HK-2 (cell line): ENCODE measurements around the gene CNN2.

Source experiments
- DNase-seq: peaks from one replicate; pipeline ENCODE4 v3.0.0-alpha.2; 2018; ENCODE audit not compliant: unreplicated experiment

CNN2 gene

DNA sequence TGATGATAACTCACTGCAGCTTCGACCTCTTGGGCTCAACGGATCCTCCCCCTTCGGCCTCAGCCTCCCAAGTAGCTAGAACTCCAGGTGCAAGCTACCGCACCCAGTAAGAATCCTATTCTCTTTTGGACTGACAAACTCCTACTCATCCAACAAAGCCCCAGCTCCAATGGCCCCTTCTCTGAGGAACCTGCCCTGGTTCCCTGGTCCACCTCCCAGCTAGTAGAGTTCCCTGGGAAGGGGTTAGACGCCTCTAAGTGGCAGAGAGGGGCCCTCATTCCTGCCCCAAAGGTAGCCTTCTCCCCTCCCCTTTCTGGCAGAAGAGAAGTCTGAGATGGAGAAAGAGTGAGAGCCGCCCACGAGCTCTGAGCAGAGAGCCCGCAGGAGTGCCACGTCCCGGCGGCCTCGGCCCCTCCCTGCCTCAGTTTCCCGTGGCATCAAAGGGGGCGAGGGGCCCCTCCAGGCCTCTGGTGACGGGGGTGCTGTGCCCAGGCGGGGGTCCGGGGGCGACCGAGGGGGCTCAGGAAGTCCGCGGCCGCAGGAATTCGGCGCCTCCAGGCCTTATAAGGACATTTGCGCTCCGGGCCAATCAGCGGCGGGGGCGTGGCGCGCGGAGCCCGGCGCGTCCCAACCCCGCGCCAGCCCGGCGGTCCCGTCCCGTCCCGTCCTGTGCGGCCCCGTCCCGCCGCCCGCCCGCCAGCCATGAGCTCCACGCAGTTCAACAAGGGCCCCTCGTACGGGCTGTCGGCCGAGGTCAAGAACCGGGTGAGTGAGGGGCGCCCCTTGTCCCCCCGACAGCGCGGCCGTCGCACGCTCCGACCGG, at the start of gene CNN2:
TSS of gene CNN2 (plus strand) at position 649 of the 823 bp plus-strand sequence. CDS start at position 703, 54 bp downstream.
- peak; percentile 88 for DNase-seq

DNA sequence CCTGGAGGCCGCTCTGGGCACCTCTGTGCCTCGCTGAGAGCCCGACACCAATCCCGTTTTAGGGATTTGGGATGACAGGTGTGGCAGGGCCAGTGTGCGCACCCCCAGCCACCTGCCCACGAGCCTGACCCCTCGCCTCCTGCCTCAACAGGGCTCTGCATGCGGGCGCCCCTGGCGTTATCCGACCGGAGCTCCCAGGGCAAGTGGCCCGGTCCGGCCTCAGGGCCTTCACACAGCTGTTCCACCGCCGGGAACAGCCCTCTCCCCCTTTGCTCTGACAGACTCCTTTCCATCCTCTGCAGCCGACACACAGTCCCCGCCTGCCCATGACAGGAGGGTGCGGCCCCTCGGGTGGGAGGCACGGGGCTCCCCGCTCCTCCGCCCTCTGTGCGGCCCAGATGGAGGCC, 49.3 kb upstream of the CNN2 start:
- DNase-seq = no peak

DNA sequence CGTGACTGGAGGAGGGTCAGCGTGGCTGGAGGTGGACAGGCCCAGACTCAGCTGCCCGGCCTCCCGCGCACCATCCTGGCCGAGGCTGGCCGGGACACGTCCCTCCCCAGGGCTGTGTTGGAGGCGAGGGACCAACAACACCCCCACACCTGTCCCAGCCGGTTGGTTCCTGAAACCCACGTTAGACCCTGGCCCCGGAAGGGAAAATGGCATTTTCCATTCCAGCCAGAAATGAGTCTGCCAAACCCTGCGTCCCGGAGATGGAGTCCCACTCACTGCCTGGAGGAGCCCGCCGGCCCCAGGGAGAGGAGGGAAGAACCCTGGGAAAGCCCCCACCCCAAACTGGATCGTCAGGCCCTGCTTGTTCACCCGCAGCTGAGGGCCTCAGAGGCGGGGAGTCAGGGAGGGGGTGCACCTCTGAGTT, 47.1 kb upstream of the CNN2 start:
- DNase-seq = no peak

DNA sequence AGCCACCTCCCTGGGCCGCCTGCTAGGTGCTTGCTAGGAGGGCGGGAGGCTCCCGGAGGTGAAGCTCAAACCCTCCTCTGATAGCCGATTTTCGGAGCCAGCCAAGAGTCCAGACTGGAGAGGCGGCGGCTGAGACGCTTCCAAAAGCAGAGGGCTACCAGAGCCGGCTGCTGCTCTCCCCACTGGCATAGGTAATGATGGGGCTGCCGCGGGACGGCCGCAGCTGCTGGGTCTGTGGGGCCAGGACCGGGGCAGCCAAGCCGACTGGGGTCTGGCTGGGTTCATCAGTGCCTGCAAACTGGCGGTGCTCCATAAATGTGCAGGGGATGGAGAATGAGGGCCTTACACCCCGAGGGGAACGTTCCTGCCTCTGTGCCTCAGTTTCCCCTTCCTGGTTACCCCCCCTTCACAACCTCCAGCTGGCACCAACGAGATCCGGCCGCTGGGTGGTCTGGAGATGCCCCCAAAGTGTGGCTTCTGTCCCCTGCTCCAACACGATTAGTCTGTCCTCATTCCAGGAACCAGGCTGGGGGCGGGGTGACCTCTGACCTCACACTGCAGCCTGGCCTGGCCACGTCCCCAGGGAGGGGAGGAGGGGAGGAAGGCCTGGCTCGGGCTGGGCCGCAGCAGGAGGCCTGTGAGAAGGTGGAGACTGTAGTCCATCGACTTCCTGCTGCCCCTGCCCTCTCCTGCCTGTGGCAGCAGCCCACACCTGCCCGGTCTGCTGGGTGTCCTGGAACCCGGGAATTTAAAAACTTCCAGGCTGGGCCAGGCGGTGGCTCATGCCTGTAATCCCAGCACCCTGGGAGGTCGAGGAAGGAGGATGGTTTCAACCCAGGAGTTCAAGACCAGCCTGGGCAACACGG, 46.0 kb upstream of the CNN2 start:
- DNase-seq = no peak

DNA sequence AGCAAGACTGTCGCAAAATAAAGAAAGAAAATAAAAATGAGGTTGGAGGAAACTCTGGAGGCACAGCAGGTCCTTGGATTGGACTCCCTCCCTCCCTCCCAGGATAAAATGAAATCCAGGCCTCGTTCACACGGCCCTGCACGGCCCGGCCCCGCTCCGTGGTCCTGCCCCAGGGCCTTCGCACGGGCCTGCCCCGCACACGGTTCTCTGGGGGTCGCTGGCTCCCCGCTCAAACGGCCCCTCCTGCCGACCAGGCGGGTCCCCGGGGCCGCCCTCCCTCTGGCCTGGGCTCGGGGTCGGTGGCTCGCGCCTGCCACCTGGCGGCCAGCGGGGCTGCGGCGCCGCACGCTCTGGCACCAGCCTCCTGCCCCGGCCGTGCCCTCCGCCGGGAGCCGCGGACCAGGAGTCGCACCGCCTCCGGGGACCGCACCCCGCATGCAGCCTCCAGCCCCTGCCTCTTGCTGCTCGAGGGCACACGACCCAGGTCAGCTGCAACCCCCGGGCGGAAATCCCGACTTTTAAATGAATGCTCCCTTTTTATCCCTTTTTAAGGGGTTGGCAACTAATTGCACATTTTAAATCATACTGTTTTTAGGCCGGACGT, 43.7 kb upstream of the CNN2 start:
- peak; percentile 79 for DNase-seq

DNA sequence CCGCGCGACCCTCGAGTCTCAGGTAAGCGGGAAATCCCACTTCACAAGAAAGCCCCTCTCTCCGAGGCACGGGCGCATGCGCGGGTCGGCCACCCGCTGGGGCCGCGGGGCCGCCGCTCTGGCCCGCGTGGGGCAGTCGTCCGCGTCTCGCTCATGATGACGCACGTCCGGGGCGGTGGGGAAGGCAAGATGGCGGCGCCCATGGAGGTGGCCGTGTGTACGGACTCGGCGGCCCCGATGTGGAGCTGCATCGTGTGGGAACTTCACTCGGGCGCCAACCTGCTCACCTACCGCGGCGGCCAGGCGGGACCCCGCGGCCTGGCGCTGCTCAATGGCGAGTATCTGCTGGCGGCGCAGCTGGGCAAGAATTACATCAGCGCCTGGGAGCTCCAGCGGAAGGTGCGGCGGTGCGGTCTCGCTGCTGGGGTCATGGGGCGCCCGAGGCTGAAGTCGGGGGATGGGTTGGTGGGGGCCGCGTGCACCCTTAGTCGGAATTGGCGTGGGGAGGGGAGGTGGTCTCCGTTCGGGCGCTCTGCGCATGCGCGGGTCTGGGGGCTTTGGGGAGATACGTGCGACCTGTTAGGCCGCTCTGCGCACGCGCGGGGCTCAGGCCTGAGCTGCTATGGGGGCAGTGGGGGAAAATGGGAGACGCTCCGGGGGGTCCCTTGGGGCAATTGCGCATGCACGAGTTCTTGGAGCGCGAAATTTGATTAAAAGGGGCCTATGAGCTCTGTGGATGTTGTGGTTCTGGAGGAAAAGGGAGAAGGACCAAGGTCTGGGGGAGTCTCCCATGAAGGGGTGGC, 42.0 kb upstream of the CNN2 start, which contains the start of gene WDR18:
TSS of gene WDR18 (plus strand) at position 181 of the 803 bp plus-strand sequence. CDS start at position 190, 9 bp downstream.
- peak; percentile 89 for DNase-seq

DNA sequence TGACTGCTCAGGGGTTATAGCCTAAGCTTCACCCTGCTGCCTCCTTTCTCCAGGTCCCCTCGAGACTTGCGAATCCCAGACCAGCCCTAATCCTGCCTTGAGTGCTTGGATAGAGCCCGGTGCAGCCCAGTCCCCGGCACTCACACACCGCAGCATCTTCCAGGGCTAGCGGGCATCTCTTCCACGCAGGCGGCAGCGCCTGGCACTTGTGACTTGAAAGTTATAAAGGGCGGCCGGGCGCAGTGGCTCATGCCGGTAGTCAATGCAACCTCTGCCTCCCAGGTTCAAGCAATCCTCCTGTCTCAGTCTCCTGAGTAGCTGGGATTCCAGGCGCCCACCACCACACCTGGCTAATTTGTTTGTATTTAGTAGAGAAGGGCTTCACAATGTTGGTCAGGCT, 40.3 kb upstream of the CNN2 start:
- DNase-seq = no peak

DNA sequence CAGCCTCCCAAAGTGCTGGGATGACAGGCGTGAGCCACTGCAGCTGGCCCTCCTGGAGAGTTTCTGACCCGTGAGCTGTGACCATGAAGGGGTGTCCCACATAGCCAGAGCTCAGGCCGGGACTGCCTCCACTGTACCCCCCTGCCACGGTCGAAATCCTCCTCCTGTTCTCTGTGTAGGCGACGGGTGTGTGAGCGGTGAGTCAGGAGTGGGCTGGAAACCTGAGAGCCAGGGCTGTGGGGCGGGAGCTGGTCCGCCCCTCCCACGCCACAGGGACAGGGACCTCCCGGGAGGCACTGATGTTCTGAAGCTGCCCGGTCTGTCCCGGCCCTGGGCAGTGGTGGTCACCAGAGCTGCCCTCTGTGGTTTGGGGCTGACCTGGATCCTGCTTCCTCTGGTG, 38.3 kb upstream of the CNN2 start:
- no peak for DNase-seq

DNA sequence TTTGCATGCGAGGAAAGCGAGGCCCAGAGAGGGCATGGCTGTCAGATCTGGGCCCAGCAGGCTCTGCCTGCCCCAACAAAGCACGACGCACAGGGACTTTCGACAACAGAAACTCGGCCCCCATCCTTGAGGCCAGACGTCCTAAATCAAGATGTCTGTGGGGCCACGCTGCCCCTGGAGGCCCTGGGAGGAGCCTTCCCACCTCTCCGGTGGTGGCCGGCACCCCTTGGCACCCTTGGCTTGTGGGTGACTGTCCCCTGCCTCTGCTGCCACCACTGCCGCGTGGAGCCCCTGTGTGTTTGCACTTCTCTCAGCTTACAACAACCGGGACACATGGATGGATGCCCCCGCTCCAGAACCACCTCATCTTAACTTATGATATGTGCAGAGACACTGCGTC, 37.9 kb upstream of the CNN2 start:
- no peak for DNase-seq

DNA sequence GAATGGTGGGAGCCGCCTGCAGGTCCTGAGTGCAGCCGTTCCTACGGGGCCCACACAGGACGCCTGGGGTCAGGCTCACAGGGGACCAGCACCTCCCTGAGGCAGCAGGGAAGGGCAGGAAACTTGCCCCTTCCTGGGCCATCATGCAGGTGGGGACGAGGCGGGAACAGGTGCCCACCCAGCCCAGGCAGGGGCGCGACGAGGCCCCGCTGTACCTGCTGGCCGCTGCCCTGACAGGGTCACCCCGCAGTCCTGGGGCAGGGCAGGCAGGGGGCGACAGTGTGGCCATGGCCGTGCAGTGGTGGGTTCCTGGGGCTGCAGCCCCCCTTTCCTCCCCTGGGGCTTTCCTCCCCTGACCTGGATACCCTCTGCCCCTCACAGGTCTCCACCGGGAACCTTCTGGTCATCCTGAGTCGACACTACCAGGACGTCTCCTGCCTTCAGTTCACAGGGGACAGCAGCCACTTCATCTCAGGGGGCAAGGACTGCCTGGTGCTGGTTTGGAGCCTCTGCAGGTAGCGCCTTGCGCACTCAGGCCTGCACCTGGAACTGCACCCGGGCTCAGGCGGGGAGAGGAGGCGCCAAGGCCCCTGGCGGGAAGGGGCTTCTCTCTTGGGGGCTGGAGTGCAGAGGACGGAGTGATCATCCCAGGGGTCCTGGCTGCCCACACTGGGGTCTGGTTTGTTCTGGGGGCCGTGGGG, 36.9 kb upstream of the CNN2 start:
- DNase-seq = no peak

DNA sequence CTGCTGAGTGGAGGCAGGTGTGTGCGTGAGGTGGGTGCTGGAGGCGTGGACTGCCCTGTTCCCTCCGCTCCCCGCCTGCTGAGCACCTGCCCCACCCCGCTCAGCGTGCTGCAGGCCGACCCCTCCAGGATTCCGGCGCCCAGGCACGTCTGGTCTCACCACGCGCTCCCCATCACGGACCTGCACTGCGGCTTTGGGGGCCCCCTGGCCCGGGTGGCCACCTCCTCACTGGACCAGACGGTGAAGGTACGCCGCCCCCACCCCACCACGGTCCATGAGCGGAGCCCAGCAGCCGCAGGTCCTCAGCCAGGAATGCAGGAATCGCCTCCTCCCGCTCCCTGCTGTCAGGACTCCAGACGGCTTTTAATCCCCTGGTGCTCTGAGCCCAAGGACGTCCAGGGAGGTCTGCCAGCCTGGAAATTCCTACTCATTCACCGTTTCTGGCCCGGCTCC, 36.3 kb upstream of the CNN2 start:
- no peak for DNase-seq

DNA sequence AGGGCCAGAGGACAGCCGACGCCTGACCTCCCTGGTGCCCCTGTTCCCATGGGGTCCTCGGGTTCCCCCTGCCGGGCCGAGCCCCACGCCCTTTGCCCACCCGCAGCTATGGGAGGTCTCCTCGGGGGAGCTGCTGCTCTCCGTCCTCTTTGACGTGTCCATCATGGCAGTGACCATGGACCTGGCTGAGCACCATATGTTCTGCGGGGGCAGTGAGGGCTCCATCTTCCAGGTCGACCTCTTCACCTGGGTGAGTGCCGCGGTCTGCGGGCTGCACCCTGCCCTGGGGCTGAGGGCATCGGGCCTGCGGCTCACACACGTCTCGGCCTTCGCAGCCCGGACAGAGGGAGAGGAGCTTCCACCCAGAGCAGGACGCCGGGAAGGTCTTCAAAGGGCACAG, 35.7 kb upstream of the CNN2 start:
- no peak for DNase-seq

DNA sequence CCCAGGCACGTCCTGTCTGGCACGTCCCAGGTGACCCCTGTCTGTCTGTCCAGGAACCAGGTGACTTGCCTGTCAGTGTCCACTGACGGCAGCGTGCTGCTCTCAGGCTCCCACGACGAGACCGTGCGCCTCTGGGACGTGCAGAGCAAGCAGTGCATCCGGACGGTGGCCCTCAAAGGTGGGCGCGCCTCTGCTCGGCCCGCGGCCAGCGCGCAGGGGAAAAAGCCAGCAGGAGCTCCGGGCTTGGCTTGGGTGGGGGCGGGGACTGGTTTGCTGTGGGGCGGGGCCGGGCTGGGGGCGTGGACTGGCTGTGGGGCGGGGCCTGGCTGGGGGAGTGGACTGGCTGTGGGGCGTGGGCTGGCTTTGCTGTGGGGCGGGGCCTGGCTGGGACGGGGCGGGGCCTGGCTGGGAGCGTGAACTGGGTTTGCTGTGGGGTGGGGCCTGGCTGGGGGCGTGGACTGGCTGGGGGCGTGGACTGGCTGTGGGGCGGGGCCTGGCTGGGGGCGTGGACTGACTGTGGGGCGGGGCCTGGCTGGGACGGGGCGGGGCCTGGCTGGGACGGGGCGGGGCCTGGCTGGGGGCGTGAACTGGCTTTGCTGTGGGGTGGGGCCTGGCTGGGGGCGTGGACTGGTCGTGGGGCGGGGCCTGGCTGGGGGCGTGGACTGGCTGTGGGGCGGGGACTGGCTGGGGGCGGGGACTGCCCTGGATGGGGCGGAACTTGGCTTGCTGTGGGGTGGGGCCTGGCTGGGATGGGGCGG, 35.1 kb upstream of the CNN2 start:
- peak; percentile 66 for DNase-seq

DNA sequence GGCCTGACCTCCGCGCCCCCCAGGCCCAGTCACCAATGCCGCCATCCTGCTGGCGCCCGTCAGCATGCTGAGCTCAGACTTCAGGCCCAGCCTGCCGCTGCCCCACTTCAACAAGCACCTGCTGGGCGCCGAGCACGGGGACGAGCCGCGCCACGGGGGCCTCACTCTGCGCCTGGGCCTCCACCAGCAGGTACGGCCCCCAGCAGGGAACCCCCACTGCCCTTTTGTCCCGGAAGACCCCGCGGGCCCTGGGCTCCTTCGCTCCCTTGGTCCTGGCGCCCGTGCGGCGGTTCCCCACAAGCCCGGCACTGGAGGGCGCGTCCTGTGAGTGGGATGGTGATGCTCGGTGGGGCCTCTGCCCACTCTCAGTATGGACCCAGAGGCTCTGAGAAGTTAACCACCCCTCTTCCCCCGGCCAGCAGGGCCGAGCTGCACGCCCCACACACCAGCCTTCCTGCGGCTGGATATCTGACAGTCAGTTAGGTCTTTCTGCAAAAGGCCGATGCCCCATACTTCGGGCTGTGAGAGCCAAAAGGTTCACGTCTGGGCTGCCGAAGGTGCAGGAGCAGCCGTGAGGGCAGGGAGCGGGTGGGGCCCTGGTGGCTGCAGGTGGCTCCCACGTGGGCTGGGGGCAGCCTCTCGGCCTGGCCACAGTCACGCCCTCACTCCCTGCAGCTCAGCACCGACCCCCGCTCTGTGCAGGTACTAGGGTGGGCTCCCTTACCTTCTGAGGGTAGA, 34.3 kb upstream of the CNN2 start:
- no peak for DNase-seq

DNA sequence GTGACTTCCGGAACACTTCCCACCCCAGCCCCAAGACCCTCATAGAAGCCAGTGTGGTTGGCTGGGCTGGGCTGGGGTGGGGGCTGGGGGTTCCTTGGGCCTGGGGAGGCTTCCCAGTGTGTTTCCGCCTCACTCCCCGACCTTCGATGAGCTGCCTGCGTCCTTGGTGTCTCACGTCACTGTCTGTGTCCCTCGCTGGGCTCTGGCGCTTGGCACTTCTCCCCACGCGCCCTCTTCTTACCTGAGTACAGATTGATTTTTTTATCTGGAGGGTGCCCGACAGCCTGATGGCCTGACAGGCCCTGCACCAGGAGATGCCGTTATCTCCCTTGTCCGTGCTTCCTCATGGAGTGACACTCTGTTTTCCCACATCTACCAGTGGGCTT, 33.7 kb upstream of the CNN2 start:
- DNase-seq = no peak

DNA sequence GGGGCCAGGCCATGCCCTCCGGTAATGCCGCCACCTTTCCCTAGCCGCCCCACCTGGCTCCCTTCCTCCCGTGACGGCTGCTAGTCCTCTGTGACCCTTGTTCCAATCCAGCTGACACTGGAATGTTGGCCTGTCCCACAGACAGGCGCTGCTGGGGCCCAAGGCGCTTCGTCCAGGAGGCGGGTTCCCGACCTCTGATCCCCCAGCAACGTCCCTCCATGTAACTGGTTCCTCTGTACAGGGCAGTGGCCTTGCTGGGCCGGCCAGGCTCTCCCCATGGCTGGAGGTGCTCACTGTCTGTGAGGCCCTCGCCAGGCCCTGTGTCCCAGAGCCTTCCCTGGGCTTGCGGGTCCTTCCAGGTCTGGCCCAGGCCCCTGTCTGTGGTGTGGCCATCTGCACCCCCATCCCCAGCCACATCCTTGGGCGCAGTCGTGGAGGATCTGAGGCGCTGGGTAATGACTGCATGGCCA, 33.0 kb upstream of the CNN2 start:
- DNase-seq = no peak

DNA sequence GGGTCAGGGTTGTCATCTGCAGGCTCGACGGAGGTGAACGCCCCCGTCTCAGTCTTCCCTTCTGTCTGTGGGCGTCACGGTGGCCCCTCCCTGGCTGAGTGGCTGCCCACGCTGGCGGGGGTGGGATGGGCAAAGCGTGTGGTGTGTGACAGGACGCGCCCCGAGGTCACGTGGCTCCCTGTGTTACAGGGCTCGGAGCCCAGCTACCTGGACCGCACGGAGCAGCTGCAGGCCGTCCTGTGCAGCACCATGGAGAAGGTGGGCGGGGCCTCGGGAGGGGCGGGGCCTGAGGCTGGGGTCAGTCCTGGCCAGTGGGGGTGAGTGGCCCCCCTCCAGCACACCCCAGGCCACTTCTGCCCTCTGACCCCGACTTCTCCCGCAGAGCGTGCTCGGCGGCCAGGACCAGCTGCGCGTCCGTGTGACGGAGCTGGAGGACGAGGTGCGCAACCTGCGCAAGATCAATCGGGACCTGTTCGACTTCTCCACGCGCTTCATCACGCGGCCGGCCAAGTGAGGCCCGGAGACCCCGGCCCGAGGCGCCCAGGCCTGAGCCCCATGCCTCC, 32.5 kb upstream of the CNN2 start:
- DNase-seq = no peak

DNA sequence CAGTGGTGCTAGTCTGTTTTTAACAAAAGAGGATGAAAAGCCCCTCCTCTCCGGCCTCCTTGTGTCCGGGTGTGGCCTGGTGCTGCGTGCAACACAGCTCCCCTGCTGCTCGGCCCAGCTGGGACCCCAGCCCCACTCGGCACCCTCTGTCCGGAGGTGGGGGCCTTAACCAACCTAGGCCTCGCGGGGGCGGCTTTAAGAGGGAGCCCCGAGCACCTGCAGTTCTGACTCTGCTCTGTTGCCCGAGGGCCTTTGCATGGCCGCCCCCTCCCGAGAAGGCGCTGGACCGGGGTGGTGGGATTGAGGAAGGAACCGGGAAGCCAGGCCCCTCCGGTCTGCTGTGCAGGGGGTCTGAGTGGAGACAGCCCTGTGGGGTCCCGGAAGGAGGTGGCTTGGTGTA, 31.9 kb upstream of the CNN2 start:
- DNase-seq = no peak
